Measurements from ENCODE around the gene ODF2. TPM values are rescaled to one million over a fixed set of nuclear protein-coding genes. Genes with fewer than 3 reads are reported as not detected.
"Not testable (repeated sequence)": the region's sequence is repeated elsewhere in the genome, so short reads cannot be mapped to it uniquely, and the experiment has no call there.

The ODF2 gene
- total and polyA plus RNA-seq, 7 donors = 6.7 to 20.5 (median 9.6) TPM

GRCh38 chr9:128504485-128505413, 48.9 kb downstream of the ODF2 start, which contains the start of gene GLE1:
GLE1 (plus strand) TSS chr9:128504719; CDS start chr9:128504806, 87 bp downstream.
- no peaks in the 10 kb centered on the region for H3K27me3 ChIP-seq (ENCODE audit: insufficient read depth in 3 of 3, low read length in 2 of 3)
- H3K36me3 ChIP-seq (ENCODE audit: insufficient read depth in 1 of 2, low read depth in 1 of 2) = peaks cover 0 to 24% of the 10 kb centered on the region in 2 donors
- 0 to 1% (median 0%) methylated on average over 62 to 64 of the region's 64 CpGs for WGBS, 3 donors
- peaks cover 17% of the 10 kb centered on the region for H3K4me1 ChIP-seq
- no peaks in the 10 kb centered on the region for H3K9me3 ChIP-seq
- no peak for TF ChIP-seq CTCF (IDR thresholded peaks at IDR 0.05)
- H3K4me3 ChIP-seq = peak within 1 kb of the TSS; percentile 86
- H3K27ac ChIP-seq = peak within 1 kb of the TSS; percentile 89
- peak; percentile 96 to 98 for DNase-seq
- ATAC-seq = peak; percentile 99 to 100 (median 99)
- intact Hi-C loops (cut with DNase I) = loop anchor here in 1 of 2 donors (1.0 to 2.0 kb wide), 3 partner anchors 48 to 66 kb away; partner anchors contain the start of genes ODF2 and SPTAN1

- Histone ChIP-seq H3K4me1 (peaks cover 17% of the 10 kb centered on the region), H3K9me3 (no peaks in the 10 kb centered on the region), H3K27ac (peak overlapping the region; percentile 89), H3K36me3 (ENCODE audit: insufficient read depth in 1 of 2, low read depth in 1 of 2) (peaks cover 0 to 24% of the 10 kb centered on the region in 2 donors), H3K27me3 (ENCODE audit: insufficient read depth in 3 of 3, low read length in 2 of 3) (no peaks in the 10 kb centered on the region), H3K4me3 (peak overlapping the region; percentile 86)
- no peak for TF ChIP-seq CTCF (IDR thresholded peaks at IDR 0.05)
- ATAC-seq (peak in 1 of 4 donors; percentile 24), DNase-seq (no peak)
- intact Hi-C loops (cut with DNase I) = loop anchor here in 1 of 2 donors (2.0 kb wide), 2 partner anchors 47 to 67 kb away; partner anchors contain the start of gene SPTAN1
- 18 to 24% (median 19%) methylated on average over 6 of the region's 6 CpGs for WGBS, 3 donors
These were observed 49.6 kb downstream of the ODF2 start for GRCh38 chr9:128505414-128505765.

- not testable (repeated sequence) for H3K9me3 ChIP-seq; H3K27me3 ChIP-seq (ENCODE audit: insufficient read depth in 3 of 3, low read length in 2 of 3); DNase-seq; H3K27ac ChIP-seq; ATAC-seq
- H3K4me3 ChIP-seq = peak overlapping the region; percentile 86
- WGBS, 3 donors = 60 to 75% (median 64%) methylated on average over 12 of the region's 12 CpGs
- intact Hi-C loops (cut with DNase I) = loop anchor here in 1 of 2 donors (2.0 kb wide), 2 partner anchors 47 to 67 kb away; partner anchors contain the start of gene SPTAN1
- H3K4me1 ChIP-seq = peaks cover 17% of the 10 kb centered on the region
- peaks cover 0 to 27% of the 10 kb centered on the region in 2 donors for H3K36me3 ChIP-seq (ENCODE audit: insufficient read depth in 1 of 2, low read depth in 1 of 2)
These were observed 50.1 kb downstream of the ODF2 start for GRCh38 chr9:128505906-128506305.

GRCh38 chr9:128512820-128513219, 57.0 kb downstream of the ODF2 start:
- H3K4me3 ChIP-seq = no peak overlapping the region
- DNase-seq (no peak), ATAC-seq (no peak)
- no peak for TF ChIP-seq CTCF (IDR thresholded peaks at IDR 0.05)
- 88 to 95% (median 91%) methylated on average over 9 of the region's 9 CpGs for WGBS, 3 donors
- H3K27ac ChIP-seq = no peak overlapping the region
- no peaks in the 10 kb centered on the region for H3K4me1 ChIP-seq
- intact Hi-C loops (cut with DNase I) = no loop called here
- H3K27me3 ChIP-seq (ENCODE audit: insufficient read depth in 3 of 3, low read length in 2 of 3) = no peaks in the 10 kb centered on the region
- peaks cover 5 to 95% of the 10 kb centered on the region in 2 donors for H3K36me3 ChIP-seq (ENCODE audit: insufficient read depth in 1 of 2, low read depth in 1 of 2)
- H3K9me3 ChIP-seq = no peaks in the 10 kb centered on the region

GRCh38 chr9:128521956-128522355, 66.2 kb downstream of the ODF2 start:
- H3K36me3 ChIP-seq (ENCODE audit: insufficient read depth in 1 of 2, low read depth in 1 of 2) = peaks cover 2 to 90% of the 10 kb centered on the region in 2 donors
- WGBS, 3 donors = 91 to 97% (median 94%) methylated on average over 6 of the region's 6 CpGs
- no peaks in the 10 kb centered on the region for H3K4me1 ChIP-seq
- DNase-seq = no peak
- H3K9me3 ChIP-seq = no peaks in the 10 kb centered on the region
- no peak for ATAC-seq
- intact Hi-C loops (cut with DNase I) = no loop called here
- H3K27ac ChIP-seq = no peak overlapping the region
- no peak overlapping the region for H3K4me3 ChIP-seq
- H3K27me3 ChIP-seq (ENCODE audit: insufficient read depth in 3 of 3, low read length in 2 of 3) = no peaks in the 10 kb centered on the region
- TF ChIP-seq CTCF (IDR thresholded peaks at IDR 0.05) = no peak
